ENCODE measurements around the gene SYT2. TPM values are rescaled to one million over a fixed set of nuclear protein-coding genes. Genes with fewer than 3 reads are reported as not detected.
A peak's percentile ranks its signal among the peaks of the same experiment; 100 is the strongest.
"Not testable (repeated sequence)": the region's sequence is repeated elsewhere in the genome, so short reads cannot be mapped to it uniquely, and the experiment has no call there.

SYT2 gene
- total RNA-seq, 1 donor from 2014 or later, result 0.07 TPM

GRCh38 chr1:202628646-202629215 is 81.5 kb downstream of the SYT2 start:
- Mint-ChIP-seq H3K27ac (ENCODE audit: unreplicated experiment) (no peak overlapping the region), H3K9me3 (ENCODE audit: low read depth) (no peaks in the 10 kb centered on the region), H3K4me1 (ENCODE audit: low read depth) (no peaks in the 10 kb centered on the region), H3K36me3 (ENCODE audit: low read depth) (no peaks in the 10 kb centered on the region), H3K27me3 (ENCODE audit: low read depth) (peaks cover 29% of the 10 kb centered on the region), H3K4me3 (ENCODE audit: unreplicated experiment) (no peak overlapping the region)
- peak; percentile 49 for DNase-seq (ENCODE audit: low spot score)
- TF ChIP-seq CTCF (IDR thresholded peaks at IDR 0.05), result no peak

GRCh38 chr1:202627841-202628565 is 82.3 kb downstream of the SYT2 start:
- TF ChIP-seq CTCF (IDR thresholded peaks at IDR 0.05), result no peak
- Mint-ChIP-seq H3K9me3 (ENCODE audit: low read depth) (no peaks in the 10 kb centered on the region), H3K36me3 (ENCODE audit: low read depth) (no peaks in the 10 kb centered on the region), H3K27ac (ENCODE audit: unreplicated experiment) (no peak overlapping the region), H3K4me1 (ENCODE audit: low read depth) (no peaks in the 10 kb centered on the region), H3K4me3 (ENCODE audit: unreplicated experiment) (no peak overlapping the region), H3K27me3 (ENCODE audit: low read depth) (peaks cover 29% of the 10 kb centered on the region)
- DNase-seq (ENCODE audit: low spot score), result peak; percentile 68

- peaks cover 25% of the 10 kb centered on the region for H3K27me3 Mint-ChIP-seq (ENCODE audit: low read depth)
- not testable (repeated sequence) for H3K27ac Mint-ChIP-seq (ENCODE audit: unreplicated experiment); H3K36me3 Mint-ChIP-seq (ENCODE audit: low read depth); H3K4me3 Mint-ChIP-seq (ENCODE audit: unreplicated experiment); H3K9me3 Mint-ChIP-seq (ENCODE audit: low read depth); H3K4me1 Mint-ChIP-seq (ENCODE audit: low read depth)
- DNase-seq (ENCODE audit: low spot score), result peak; percentile 46
Measured at GRCh38 chr1:202627036-202627435, 83.2 kb downstream of the SYT2 start.

- Mint-ChIP-seq H3K9me3 (ENCODE audit: low read depth) (no peaks in the 10 kb centered on the region), H3K36me3 (ENCODE audit: low read depth) (no peaks in the 10 kb centered on the region), H3K27me3 (ENCODE audit: low read depth) (peaks cover 18% of the 10 kb centered on the region), H3K4me1 (ENCODE audit: low read depth) (no peaks in the 10 kb centered on the region), H3K27ac (ENCODE audit: unreplicated experiment) (no peak overlapping the region), H3K4me3 (ENCODE audit: unreplicated experiment) (no peak overlapping the region)
- peak; percentile 94 for DNase-seq (ENCODE audit: low spot score)
- TF ChIP-seq CTCF (IDR thresholded peaks at IDR 0.05), result peak; percentile 81
Measured at GRCh38 chr1:202625416-202626360, 84.6 kb downstream of the SYT2 start.

- peaks cover 14% of the 10 kb centered on the region for H3K27me3 Mint-ChIP-seq (ENCODE audit: low read depth)
- no peaks in the 10 kb centered on the region for H3K9me3 Mint-ChIP-seq (ENCODE audit: low read depth)
- no peaks in the 10 kb centered on the region for H3K36me3 Mint-ChIP-seq (ENCODE audit: low read depth)
- H3K4me3 Mint-ChIP-seq (ENCODE audit: unreplicated experiment), result no peak overlapping the region
- peak; percentile 44 for DNase-seq (ENCODE audit: low spot score)
- no peak overlapping the region for H3K27ac Mint-ChIP-seq (ENCODE audit: unreplicated experiment)
- peaks cover 1% of the 10 kb centered on the region for H3K4me1 Mint-ChIP-seq (ENCODE audit: low read depth)
- TF ChIP-seq CTCF (IDR thresholded peaks at IDR 0.05), result no peak
Measured at GRCh38 chr1:202624781-202625108, 85.5 kb downstream of the SYT2 start.

Data from chondrocyte (in vitro differentiated cells).